Pancreas (tissue), 10 donors: ENCODE results near the gene EWSR1. TPM values are rescaled to one million over a fixed set of nuclear protein-coding genes. Genes with fewer than 3 reads are reported as not detected.
"Not testable (repeated sequence)": the region's sequence is repeated elsewhere in the genome, so short reads cannot be mapped to it uniquely, and the experiment has no call there.

Experiments
- ATAC-seq, 4 donors: fragments of 200-7000 bp; cut with Tn5 transposase; one replicate each; pipeline versions ENCODE4 v1.8.0 to v1.9.1; 2020; ENCODE audit warnings: mild to moderate bottlenecking in 4 of 4, moderate library complexity in 4 of 4
- DNase-seq, 6 donors: peaks; one replicate each; pipeline ENCODE4 v3.0.0-alpha.2; 2020
- FAIRE-seq: peaks from 2 replicates; lab custom pipeline; 2012; peaks lifted over from hg19 to GRCh38; lab: Jason Lieb, UNC
- H3K27ac ChIP-seq, 4 donors: fragments of 200-600 bp; sonication (generic); 1 replicate in 3 of 4; 2 replicates in 1 of 4; pipeline versions ENCODE4 v1.5.0 to v1.8.0; 2020
- H3K27me3 ChIP-seq, 4 donors: fragments of 200-600 bp; one replicate each; pipeline ENCODE4 v1.8.0; 2021
- H3K36me3 ChIP-seq, 3 donors: fragments of 200-600 bp; sonication (generic) in 1 of 3; one replicate each; pipeline versions ENCODE4 v1.5.0 to v1.8.0; 2020 to 2021
- H3K4me1 ChIP-seq, 3 donors: fragments of 200-600 bp; one replicate each; pipeline ENCODE4 v1.8.0; 2021
- H3K4me3 ChIP-seq, 4 donors: fragments of 200-600 bp; sonication (generic) in 2 of 4; one replicate each; pipeline versions ENCODE4 v1.5.0 to v1.8.0; 2020 to 2021
- H3K9me3 ChIP-seq, 4 donors: fragments of 200-600 bp; one replicate each; pipeline ENCODE4 v1.8.0; 2021
- WGBS, 2 donors: extraction: QIAGEN DNeasy Blood & Tissue Kit; methylation state at CpG; one replicate each; pipeline ENCODE4 v1.1.7; 2013; 5-methylcytosine and 5-hydroxymethylcytosine counted together
- intact Hi-C, 3 donors: fragments of 100-400 bp; cut with DNase I; formaldehyde crosslinking; loops; one replicate each; pipeline versions ENCODE4 v1.11.1 to v1.14.2; 2022
- polyA plus RNA-seq, 2 donors: library from polyadenylated mRNA; stranded (reverse); fragments of 200-250 nt; gene quantifications; one replicate each; pipeline ENCODE4 v1.2.3, GENCODE V29; 2013
- total RNA-seq, 6 donors: library from RNA; stranded (reverse); fragmentation: NEBNext Ultra II Directional in 4 of 6; extraction: Animal tissue kit (Norgen Biotek cat#: 25700) in 4 of 6; gene quantifications; one replicate each; pipeline versions ENCODE4 v1.2.1 to v1.2.4, GENCODE V29; 2021 to 2023
- TF ChIP-seq, protein P1 (sequence below), 4 donors: fragments of 200-600 bp; sonication (generic) in 3 of 4; IDR thresholded peaks; one replicate each; pipeline versions ENCODE4 v1.5.0 to v1.8.0; 2021; ENCODE audit warnings: antibody characterized with exemption in 4 of 4
- donor health status: healthy with polysubstance abuse.
- donor health status: DM: no; HTN: no; CAD: no; lungs with moderate emphysema.
- donor health status: DM: no; HTN: no; CAD: no.
- donor health status: control.
- donor health status: control.
- donor health status: Bipolar disorder and iron deficiency.
- donor health status: DM: yes; HTN: yes; CAD: no.
- donor health status: DM: no; HTN: no; CAD: no.
- donor health status: DM: no; HTN: no; CAD: no.
- donor health status: DM: yes; HTN: yes; CAD: no.

Gene EWSR1
- total and polyA plus RNA-seq, 8 donors, result 49.2 to 257 (median 101) TPM

DNA sequence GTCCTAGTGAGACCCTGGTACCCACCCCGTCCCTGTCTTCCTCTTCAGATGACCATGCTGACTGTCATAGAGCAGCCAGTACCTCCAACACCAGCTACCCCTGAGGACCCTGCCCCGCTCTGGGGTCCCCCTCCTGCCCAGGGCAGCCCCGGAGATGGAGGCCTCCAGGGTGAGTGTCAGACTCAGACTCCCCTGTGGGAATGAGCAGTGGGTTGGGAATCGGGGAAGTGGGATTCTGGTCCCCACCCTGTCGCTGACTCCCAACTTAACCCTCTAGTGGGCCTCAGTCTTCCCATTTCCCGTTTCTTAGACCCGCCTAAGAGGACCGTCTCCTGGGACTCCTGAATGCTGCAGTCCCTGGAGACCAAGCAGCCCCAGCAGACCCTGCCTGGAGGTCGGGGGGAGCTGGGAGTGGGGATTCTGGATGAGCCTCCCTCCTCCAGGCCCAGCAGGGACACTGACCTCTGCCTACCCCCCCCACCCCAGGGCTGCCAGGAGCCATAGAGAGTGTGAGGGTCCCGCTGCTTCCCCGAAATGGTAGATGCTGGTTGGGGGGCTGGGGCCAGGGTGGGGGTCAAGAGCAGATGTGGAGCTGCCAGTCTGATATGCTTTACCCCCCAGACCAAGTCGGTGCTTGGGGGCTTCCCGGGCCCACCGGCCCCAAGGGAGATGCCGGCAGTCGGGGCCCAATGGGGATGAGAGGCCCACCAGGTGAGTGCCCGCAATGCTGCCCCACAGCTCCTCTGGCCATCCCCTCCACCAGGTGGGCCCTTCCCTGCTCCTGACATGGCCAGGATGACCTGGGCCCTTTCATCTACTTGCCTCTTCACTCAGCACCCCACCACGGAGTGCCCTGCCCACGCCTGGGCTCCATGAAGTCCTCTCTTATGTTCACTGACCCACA, 36.8 kb upstream of the EWSR1 start:
- TF ChIP-seq, protein P1, sequence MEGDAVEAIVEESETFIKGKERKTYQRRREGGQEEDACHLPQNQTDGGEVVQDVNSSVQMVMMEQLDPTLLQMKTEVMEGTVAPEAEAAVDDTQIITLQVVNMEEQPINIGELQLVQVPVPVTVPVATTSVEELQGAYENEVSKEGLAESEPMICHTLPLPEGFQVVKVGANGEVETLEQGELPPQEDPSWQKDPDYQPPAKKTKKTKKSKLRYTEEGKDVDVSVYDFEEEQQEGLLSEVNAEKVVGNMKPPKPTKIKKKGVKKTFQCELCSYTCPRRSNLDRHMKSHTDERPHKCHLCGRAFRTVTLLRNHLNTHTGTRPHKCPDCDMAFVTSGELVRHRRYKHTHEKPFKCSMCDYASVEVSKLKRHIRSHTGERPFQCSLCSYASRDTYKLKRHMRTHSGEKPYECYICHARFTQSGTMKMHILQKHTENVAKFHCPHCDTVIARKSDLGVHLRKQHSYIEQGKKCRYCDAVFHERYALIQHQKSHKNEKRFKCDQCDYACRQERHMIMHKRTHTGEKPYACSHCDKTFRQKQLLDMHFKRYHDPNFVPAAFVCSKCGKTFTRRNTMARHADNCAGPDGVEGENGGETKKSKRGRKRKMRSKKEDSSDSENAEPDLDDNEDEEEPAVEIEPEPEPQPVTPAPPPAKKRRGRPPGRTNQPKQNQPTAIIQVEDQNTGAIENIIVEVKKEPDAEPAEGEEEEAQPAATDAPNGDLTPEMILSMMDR (IDR thresholded peaks at IDR 0.05), result no peak
- ATAC-seq (no peak), FAIRE-seq (no peak), DNase-seq (no peak)
- Histone ChIP-seq H3K27ac (no peak overlapping the region), H3K4me3 (no peak overlapping the region), H3K9me3 (no peaks in the 10 kb centered on the region), H3K4me1 (peaks cover 6 to 14% (median 10%) of the 10 kb centered on the region in 3 donors), H3K27me3 (no peaks in the 10 kb centered on the region), H3K36me3 (no peaks in the 10 kb centered on the region)
- WGBS, 2 donors, result 92 to 96% methylated on average over 17 to 19 of the region's 19 CpGs
- intact Hi-C loops, result no loop called here

DNA sequence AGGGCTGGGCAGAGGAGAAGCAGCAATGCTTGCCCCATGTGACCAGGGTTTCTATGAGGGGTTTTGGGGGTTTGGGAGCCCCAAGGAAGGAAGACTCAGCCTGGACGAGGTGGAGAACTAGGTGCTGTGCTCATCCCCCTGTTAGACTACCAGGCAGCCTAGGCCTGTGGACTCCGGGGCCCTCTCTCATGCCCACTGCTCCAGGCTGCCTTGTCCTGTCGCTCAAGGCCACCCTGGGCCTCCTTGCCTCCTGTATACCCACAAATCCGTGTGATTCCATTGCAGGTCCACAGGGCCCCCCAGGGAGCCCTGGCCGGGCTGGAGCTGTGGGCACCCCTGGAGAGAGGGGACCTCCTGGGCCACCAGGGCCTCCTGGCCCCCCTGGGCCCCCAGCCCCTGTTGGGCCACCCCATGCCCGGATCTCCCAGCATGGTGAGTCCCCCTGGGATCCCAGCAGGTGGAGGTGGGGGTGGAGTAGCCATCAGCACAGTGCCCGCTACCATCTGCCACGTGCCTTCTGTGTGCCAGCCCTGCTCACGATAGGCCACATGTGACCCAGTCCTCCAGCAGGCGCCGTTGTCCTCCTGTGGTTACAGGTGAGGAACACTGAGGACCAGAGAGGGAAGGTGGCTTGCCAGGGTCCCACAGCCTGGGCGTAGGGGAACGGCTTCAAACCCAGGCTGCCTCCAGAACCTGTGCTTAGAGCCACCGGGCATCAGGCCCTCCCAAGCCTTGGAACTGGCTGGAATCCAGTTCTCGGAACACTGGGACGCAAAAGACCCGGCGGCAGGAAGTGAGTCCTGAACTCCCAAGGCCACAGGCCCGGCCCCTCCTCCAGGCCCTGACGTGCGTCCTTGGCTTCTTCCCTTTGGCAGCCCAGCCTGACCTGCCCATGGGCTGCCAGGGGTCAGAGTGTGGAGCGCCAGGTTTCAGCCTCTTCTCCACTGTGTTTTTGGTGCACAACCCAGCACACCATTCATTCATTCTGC, 35.8 kb upstream of the EWSR1 start:
- TF ChIP-seq, protein P1 (IDR thresholded peaks at IDR 0.05), result no peak
- 31 to 33% methylated on average over 22 of the region's 22 CpGs for WGBS, 2 donors

DNA sequence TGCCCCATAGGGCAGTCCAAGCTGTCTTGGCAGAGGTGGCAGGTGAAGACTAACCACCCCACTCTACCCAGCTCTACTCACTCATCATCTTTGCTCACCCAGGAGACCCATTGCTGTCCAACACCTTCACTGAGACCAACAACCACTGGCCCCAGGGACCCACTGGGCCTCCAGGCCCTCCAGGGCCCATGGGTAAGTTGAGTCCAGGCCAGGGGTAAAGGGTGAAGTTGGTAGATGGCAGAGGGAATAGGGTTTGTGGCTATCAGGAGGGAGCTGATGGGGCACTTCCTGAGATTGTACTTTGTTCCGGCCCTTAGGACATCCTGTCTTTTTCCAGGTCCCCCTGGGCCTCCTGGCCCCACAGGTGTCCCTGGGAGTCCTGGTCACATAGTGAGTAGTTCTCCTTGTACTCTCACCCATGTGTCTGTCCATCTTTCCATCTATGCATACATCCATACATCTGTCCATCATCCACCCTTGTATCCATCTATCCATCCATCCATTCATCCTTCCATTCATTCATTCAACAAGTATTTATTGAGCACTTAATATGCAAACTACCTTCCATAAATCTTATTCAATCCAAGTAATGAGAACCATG, 34.7 kb upstream of the EWSR1 start:
- WGBS, 2 donors, result 80 to 81% methylated on average over 1 of the region's 1 CpG
- Histone ChIP-seq H3K9me3 (no peaks in the 10 kb centered on the region), H3K36me3 (no peaks in the 10 kb centered on the region), H3K4me3 (no peak overlapping the region), H3K27me3 (no peaks in the 10 kb centered on the region), H3K4me1 (peaks cover 6 to 14% (median 10%) of the 10 kb centered on the region in 3 donors), H3K27ac (no peak overlapping the region)
- ATAC-seq (peak in 1 of 4 donors; percentile 2), FAIRE-seq (no peak), DNase-seq (no peak)
- intact Hi-C loops, result no loop called here
- TF ChIP-seq, protein P1 (IDR thresholded peaks at IDR 0.05), result no peak

More for the DNA sequence above, 35.8 kb upstream of the EWSR1 start:
- peak; percentile 93 to 96 (median 94) for ATAC-seq
- peak overlapping the region in 3 of 4 donors; percentile 42 to 66 (median 57) for H3K27ac ChIP-seq
- H3K9me3 ChIP-seq, result no peaks in the 10 kb centered on the region
- no peak overlapping the region for H3K4me3 ChIP-seq
- peaks cover 6 to 14% (median 10%) of the 10 kb centered on the region in 3 donors for H3K4me1 ChIP-seq
- no peak for FAIRE-seq
- peak; percentile 81 to 95 (median 88) for DNase-seq
- no peaks in the 10 kb centered on the region for H3K36me3 ChIP-seq
- H3K27me3 ChIP-seq, result no peaks in the 10 kb centered on the region
- intact Hi-C loops, result no loop called here

DNA sequence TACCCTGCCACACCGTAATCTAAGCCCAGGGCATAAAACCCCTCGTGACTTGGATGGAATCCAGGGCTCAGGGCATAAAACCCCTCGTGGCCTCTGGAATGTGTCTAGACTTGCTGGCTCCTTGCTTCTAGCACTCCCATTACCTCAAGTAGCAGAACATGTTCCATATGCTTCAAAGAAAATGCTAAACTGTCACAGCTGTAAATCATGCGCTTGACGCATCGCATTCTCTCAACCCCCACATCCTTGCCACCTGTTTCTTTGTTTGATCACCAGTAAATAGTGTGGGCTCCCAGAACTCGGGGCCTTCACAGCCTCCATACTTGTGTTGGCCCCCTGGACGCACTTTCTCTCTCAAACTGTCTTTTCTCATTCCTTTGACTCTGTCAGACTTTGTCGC, 27.6 kb upstream of the EWSR1 start:
- not testable (repeated sequence) for H3K4me1 ChIP-seq, ATAC-seq, H3K27ac ChIP-seq, H3K9me3 ChIP-seq, FAIRE-seq, H3K4me3 ChIP-seq, H3K27me3 ChIP-seq, DNase-seq, H3K36me3 ChIP-seq
- WGBS, 2 donors, result 86 to 90% methylated on average over 9 of the region's 9 CpGs
- intact Hi-C loops, result loop anchor here in 2 of 3 donors (5.0 to 10.0 kb wide), 2 partner anchors 38 to 86 kb away; no protein-coding TSS in a partner anchor
